Raji (cell line): ENCODE results near the gene EPHB2.

Experiments used
- POLR2A ChIP-seq: IDR thresholded peaks from 2 replicates; pipeline ENCODE4 v1.6.1; 2011; ENCODE audit warnings: low read depth, low read length, control low read depth; ENCODE audit not compliant: insufficient read depth

The EPHB2 gene

DNA sequence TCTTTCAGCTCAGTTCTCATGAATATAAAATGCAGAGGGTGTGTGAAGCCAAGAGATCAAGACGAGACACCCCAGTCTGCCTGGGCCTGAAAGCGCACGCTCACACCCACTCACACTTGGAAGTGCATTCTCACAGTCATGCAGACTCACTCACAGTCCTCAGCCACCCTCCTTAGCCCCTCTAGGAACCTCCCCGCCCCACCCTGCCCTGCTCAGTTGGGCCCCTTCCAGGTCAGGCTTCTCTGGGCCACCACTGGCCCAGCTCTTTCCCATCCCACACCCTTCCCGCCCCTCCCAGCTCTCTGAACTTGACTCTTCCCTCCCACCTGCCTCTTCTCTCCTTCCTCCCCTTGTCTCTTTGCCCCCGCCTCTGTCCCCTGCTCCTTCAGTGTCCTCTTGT lies 93.8 kb downstream of the EPHB2 start:
- TF ChIP-seq POLR2A = no peak

GRCh38 chr1:22804969-22805671 lies 94.5 kb downstream of the EPHB2 start:
- TF ChIP-seq POLR2A = no peak

GRCh38 chr1:22805672-22806038 lies 95.0 kb downstream of the EPHB2 start:
- no peak for TF ChIP-seq POLR2A

- TF ChIP-seq POLR2A = no peak
Measured at GRCh38 chr1:22806584-22806983, 95.9 kb downstream of the EPHB2 start.

GRCh38 chr1:22807340-22807739 lies 96.7 kb downstream of the EPHB2 start:
- no peak for TF ChIP-seq POLR2A

DNA sequence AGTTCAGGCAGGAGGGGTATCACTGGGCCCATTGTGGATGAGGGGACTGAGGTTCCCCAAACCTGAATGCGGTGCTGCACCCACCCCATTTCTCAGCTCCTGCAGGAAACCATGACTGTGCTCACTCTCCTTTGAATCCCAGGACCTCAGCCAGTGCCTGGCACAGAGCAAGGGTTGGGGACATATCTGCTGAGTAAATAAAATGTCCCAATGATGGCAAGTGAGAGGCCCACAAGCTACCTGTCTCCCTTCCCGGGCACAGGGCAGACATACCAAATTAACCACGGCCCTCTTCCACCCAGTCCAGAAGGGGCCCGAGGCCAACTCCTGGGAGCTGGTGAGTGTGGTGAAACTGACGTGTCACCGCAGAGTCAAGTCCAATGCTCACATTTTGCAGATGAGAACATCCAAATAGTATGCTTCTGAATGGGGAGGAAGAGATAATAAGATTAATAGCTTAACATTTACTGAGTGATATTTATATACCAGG lies 97.6 kb downstream of the EPHB2 start:
- no peak for TF ChIP-seq POLR2A

GRCh38 chr1:22808676-22809483 lies 98.2 kb downstream of the EPHB2 start:
- no peak for TF ChIP-seq POLR2A

GRCh38 chr1:22809783-22810182 lies 99.1 kb downstream of the EPHB2 start:
- no peak for TF ChIP-seq POLR2A

- TF ChIP-seq POLR2A = no peak
Measured at GRCh38 chr1:22810378-22810777, 99.7 kb downstream of the EPHB2 start.

GRCh38 chr1:22812092-22812880 lies 101.6 kb downstream of the EPHB2 start:
- no peak for TF ChIP-seq POLR2A

DNA sequence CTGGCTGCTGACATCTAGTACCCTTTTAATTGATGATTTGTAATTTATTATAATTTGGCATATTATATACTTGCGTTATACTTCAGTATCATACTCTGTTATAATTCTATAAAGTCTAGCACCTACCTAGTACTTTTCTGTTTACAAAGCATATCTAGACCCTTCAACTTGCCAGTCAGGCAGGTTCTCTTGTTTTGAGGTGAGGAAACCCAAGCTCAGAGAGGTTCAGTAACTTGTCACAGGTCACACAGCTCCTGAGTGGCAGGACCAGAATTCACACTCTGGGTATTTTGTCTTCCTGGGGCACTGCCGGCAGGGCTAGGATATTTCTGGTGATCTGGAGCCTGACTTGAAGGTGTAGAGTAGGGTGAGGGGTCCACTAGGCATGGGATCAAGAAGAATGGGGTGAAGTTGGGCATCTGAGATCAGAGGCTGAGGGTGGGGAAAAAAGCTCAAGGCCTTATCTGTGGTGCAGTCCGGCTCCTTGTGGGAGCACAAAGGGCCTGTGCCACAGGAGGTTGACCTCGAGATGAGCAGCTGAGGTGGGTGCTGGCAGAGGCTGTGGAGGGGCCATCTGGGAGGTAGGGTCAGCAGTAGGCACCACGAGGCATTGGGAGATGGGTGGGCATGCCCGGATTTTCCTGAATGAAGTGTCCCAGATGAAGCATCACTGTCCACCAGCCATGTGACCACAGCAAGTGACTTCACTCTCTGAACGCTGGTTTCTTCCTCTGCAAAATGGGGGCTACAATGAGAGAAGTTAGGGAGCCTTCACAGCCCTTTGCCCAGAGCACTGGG lies 102.6 kb downstream of the EPHB2 start:
- TF ChIP-seq POLR2A = no peak

- no peak for TF ChIP-seq POLR2A
Measured at GRCh38 chr1:22814176-22815042, 103.8 kb downstream of the EPHB2 start.

GRCh38 chr1:22815043-22815365 lies 104.4 kb downstream of the EPHB2 start:
- TF ChIP-seq POLR2A = no peak
